Fibroblast of mammary gland (primary cell): Measurements from ENCODE around the gene NECAB2.

Source experiments
- DNase-seq: peaks from one replicate; pipeline ENCODE4 v3.0.0-alpha.2; 2010; ENCODE audit warnings: low read depth
- H3K4me3 ChIP-seq: 2 replicates; pipeline ENCODE4 v1.5.1; 2011; ENCODE audit warnings: low read depth, mild to moderate bottlenecking, low read length, moderate library complexity; ENCODE audit not compliant: control insufficient read depth
- TF ChIP-seq, protein P1 (sequence below): conservative IDR thresholded peaks from 2 replicates; pipeline ENCODE4 v1.5.1; 2011; ENCODE audit warnings: low read depth, low read length, inconsistent platforms; ENCODE audit not compliant: control insufficient read depth, insufficient read depth

The NECAB2 gene

DNA sequence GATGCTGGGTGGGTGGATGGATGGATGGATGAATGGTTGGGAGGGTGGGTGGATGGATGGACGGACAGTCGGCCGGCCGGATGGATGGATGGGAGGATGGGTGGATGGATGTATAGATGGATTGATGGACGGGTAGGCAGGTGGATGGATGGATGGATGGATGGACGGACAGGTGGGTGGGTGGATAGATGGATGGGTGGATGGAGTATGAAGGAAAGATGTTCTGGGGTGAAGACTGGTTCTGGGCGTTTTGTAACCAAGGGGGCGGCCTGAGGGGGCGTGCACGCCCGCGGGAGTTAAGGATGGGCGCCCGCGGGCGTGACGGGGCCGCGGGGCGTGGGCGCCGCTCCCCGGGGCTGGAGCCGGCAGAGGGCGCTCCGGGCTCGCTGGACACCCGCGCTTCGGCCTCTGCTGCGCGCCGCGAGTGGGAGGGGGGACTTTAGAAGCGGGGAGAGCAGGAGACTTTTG lies at the start of gene NECAB2:
TSS of gene NECAB2 (plus strand) at position 407 of the 468 bp plus-strand sequence. CDS start 405 bp downstream, outside the sequence.
- H3K4me3 ChIP-seq: peak within 1 kb of the TSS; percentile 17
- DNase-seq: peak; percentile 12

DNA sequence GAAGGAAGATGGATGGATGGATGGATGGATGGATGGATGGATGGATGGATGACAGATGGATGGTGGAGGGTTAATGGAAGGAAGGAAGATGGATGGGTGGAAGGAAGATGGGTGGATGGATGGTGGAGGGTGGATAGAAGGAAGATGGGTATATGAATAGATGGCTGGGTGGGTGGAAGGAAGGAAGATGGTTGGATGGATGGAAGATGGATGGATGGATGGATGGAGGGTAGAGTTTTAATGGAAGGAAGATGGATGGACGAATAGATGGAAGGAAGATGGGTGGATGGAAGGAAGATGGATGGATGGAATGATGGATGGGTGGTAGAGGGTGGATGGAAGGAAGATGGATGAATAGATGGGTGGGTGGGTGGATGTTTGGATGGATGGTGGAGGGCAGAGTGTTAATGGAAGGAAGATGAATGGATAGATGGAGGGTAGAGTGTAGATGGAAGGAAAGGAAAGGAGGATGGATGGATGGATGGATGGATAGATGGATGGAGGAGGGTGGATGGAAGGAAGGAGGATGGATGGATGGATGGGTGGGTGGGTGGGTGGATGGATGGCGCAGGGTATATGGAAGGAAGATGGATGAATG lies 47.1 kb upstream of the NECAB2 start:
- no peak for DNase-seq
- no peak overlapping the region for H3K4me3 ChIP-seq
- TF ChIP-seq, protein P1, sequence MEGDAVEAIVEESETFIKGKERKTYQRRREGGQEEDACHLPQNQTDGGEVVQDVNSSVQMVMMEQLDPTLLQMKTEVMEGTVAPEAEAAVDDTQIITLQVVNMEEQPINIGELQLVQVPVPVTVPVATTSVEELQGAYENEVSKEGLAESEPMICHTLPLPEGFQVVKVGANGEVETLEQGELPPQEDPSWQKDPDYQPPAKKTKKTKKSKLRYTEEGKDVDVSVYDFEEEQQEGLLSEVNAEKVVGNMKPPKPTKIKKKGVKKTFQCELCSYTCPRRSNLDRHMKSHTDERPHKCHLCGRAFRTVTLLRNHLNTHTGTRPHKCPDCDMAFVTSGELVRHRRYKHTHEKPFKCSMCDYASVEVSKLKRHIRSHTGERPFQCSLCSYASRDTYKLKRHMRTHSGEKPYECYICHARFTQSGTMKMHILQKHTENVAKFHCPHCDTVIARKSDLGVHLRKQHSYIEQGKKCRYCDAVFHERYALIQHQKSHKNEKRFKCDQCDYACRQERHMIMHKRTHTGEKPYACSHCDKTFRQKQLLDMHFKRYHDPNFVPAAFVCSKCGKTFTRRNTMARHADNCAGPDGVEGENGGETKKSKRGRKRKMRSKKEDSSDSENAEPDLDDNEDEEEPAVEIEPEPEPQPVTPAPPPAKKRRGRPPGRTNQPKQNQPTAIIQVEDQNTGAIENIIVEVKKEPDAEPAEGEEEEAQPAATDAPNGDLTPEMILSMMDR: no peak

More for the DNA sequence above, at the start of gene NECAB2:
- TF ChIP-seq, protein P1: no peak

DNA sequence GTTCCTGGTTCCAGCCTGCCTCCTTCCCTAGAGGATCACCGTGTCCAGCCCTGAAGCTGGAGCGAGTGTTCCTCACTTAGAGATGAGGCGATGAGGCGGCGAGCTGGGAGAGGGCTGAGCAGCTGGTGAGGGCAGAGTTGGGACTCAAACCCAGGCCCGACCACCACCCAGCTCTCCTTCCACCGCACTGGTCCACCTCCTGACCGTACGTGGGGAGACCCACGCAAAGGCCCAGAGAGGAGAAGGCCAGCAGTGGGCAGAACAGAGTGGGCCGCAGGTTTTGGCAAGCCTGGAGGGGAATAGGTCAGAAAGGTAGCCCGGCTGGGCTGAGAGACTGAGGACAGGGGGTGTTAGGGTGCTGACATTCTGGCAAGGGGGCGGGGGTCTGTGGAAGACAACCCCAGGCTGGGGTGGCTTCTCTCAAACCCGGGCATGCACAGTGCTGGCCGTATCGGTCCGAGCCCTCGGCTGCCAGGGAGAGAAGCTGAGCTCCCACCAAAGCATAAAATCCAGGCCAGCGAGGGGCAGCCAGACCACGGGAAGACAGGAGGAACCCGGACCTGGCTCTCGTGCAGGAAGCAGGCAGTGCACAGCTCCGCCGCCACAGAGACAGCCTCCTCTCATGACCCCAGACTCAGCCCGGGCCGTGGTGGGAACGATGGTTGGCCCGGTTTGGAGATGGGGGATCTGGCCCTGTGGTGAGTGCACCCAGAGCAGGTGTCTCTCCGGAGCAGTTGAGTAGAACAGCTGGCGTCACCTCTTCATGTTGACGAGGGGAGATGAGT lies 44.3 kb upstream of the NECAB2 start:
- DNase-seq: no peak
- TF ChIP-seq, protein P1: no peak
- no peak overlapping the region for H3K4me3 ChIP-seq

DNA sequence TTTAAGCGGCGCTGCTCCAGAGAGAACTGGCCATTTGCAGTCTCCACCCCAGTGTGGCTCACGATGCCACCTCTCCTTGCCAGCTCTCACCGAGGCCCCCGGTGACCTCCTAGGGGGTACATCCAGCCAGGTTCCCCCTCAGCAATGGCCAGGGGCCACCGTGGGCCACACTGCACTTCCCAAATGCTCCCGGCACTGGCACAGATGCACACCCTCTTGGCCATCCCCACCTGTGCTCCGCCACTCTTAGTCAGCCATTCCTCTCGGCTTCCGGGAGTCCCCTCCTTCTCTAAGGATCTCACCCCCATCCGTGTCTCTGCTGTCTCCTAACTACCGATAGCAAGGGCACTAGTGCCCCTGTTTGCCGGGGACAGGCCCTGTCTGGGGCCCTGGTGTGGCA lies 43.4 kb upstream of the NECAB2 start:
- DNase-seq: no peak
- TF ChIP-seq, protein P1: no peak
- H3K4me3 ChIP-seq: no peak overlapping the region

DNA sequence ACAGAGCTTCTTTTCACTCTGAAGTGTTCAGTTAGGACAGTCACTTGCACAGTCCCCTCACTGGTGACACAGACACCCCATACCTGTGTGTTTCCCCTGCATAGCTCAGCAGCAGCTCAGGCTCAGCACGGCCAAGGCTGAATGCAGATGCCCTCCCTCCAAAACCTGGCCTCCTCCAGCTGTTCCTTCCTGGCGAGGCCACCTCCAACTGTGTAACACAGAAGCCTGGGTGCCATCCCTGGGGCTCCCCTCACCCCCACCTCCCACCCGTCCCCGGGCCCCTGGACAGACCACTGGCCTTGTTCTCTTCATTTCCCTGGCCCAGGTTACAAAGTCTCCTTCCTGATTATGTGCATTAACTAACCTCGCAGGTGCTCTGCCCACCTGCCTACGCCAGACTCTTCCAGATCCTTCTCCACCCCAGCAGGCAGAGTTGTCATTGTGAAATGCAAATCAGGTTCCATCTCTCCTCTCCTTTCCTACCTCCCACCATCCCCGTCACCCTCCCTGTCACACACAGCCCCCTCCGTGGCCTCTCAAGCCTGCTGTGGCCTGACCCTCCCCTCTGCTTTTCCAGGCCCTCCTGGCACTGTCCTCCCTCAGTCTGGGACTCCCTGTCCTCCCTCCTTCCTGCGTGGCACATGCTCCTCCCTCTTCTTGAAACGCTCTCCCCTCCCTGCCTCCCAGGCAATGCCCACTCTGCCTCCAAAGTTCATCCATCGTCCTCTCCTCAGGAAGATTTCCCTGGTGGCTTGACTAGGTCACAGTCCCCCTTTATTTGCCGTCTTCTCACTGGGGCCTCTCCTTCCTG lies 42.7 kb upstream of the NECAB2 start:
- TF ChIP-seq, protein P1: no peak
- no peak overlapping the region for H3K4me3 ChIP-seq
- DNase-seq: no peak

DNA sequence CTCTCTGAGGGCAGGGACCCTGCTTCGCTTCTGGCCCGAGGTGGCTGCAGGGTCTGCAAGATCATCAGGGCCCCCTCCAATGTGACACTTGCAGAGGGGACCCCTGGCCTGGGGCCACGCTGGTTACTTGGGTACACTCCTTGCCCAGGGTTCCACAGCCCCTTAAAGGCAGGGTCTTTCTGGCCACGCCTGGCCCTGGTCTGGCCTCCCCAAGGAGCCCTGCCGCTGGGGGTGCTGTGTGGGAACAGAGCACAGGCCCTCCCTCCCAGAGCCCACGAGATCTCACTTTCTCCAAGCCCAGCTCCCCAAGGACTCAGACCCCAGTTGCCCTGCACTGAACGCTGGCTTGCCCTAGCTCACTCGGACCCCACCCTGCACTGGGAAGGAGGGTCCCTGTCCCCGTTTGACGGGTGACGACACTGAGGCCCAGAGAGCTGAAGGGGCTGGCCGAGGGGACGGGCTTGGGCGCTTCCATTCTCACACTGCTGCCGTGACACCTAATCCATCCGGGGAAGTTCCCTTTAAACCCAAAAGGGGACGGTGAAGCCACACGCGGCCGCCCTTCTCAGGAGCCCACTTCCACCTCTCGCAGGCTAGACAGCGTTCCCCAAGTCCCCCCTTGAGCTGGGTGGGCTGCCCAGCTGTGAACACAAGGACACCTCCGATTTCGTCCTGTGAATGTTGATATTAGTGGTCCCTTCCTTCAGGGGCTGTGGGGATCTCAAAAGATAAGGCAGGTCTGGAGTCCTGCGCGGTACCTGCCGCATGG lies 41.9 kb upstream of the NECAB2 start:
- H3K4me3 ChIP-seq: no peak overlapping the region
- TF ChIP-seq, protein P1: no peak
- no peak for DNase-seq
